Kidney epithelial cell (primary cell): ENCODE results near the gene DNAJA4. TPM values are rescaled to one million over a fixed set of nuclear protein-coding genes. Genes with fewer than 3 reads are reported as not detected.

ENCODE experiments used
- DNase-seq: peaks from one replicate; pipeline ENCODE4 v3.0.0-alpha.2; 2010; ENCODE audit warnings: low read depth
- H3K27me3 ChIP-seq: 2 replicates; pipeline ENCODE4 v1.6.0; 2011; ENCODE audit warnings: low read length; ENCODE audit not compliant: control insufficient read depth, insufficient read depth
- H3K36me3 ChIP-seq: 2 replicates; pipeline ENCODE4 v1.5.1; 2011; ENCODE audit warnings: low read length; ENCODE audit not compliant: control insufficient read depth, insufficient read depth
- H3K4me3 ChIP-seq: 2 replicates; pipeline ENCODE4 v1.5.1; 2011; ENCODE audit warnings: low read depth, mild to moderate bottlenecking, control low read depth, low read length
- total RNA-seq: library from RNA; depleted of rRNA; stranded (reverse); fragments of >200 nt; gene quantifications from 2 replicates; pipeline ENCODE4 v1.2.3, GENCODE V29; 2015
- TF ChIP-seq, protein P1 (sequence below): IDR thresholded peaks from 2 replicates; pipeline ENCODE4 v1.5.1; 2011; ENCODE audit warnings: mild to moderate bottlenecking, moderate library complexity, low read length, control low read depth, inconsistent platforms; ENCODE audit not compliant: insufficient read depth, poor library complexity, severe bottlenecking

DNAJA4 gene
- total RNA-seq, 1 donor from 2014 or later = 11.0 TPM

DNA sequence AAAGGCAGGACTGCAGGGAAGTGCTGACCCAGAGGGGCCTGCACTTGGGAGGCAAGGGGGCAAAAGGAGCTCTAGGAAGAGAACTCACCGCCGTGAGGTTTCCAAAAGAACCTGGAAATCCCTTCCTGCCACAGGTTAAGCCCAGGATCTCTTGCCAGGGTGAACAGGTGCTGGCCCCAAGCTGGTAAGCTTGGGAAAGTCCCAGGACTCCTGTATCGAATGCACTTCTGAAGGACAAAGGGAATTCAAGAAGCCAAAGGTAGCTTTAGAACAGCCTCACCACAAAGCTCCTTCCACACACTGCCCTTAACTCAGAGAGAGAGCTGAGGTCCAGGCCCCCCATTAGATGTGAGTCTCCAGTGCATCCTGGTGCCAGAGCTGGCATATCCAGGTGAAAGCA is 46.9 kb downstream of the DNAJA4 start:
- H3K36me3 ChIP-seq = no peaks in the 10 kb centered on the region
- no peak for DNase-seq
- H3K27me3 ChIP-seq = peaks cover 3% of the 10 kb centered on the region
- TF ChIP-seq, protein P1, sequence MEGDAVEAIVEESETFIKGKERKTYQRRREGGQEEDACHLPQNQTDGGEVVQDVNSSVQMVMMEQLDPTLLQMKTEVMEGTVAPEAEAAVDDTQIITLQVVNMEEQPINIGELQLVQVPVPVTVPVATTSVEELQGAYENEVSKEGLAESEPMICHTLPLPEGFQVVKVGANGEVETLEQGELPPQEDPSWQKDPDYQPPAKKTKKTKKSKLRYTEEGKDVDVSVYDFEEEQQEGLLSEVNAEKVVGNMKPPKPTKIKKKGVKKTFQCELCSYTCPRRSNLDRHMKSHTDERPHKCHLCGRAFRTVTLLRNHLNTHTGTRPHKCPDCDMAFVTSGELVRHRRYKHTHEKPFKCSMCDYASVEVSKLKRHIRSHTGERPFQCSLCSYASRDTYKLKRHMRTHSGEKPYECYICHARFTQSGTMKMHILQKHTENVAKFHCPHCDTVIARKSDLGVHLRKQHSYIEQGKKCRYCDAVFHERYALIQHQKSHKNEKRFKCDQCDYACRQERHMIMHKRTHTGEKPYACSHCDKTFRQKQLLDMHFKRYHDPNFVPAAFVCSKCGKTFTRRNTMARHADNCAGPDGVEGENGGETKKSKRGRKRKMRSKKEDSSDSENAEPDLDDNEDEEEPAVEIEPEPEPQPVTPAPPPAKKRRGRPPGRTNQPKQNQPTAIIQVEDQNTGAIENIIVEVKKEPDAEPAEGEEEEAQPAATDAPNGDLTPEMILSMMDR = no peak
- no peak overlapping the region for H3K4me3 ChIP-seq

DNA sequence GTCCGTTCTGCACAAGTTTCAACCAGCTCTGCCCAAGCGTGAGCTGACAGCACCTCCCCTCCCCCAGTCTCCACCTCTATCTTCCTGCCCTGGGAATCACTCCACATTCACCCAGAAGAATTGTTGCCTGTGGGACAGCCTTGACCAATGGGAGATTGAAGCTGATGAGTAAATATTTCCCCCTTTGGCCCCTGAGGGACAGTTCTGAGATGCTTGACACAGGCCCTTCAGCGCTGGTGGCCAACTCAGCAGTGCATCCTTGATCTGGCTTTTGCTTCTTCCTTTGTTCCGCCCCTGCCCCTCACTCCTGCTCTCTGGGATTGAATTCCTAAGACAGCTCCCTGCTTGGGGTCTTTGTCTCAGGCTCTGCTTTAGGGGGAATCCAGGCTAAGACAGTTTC is 48.2 kb downstream of the DNAJA4 start:
- Histone ChIP-seq H3K36me3 (no peaks in the 10 kb centered on the region), H3K4me3 (no peak overlapping the region), H3K27me3 (peaks cover 3% of the 10 kb centered on the region)
- TF ChIP-seq, protein P1 = no peak
- DNase-seq = no peak

DNA sequence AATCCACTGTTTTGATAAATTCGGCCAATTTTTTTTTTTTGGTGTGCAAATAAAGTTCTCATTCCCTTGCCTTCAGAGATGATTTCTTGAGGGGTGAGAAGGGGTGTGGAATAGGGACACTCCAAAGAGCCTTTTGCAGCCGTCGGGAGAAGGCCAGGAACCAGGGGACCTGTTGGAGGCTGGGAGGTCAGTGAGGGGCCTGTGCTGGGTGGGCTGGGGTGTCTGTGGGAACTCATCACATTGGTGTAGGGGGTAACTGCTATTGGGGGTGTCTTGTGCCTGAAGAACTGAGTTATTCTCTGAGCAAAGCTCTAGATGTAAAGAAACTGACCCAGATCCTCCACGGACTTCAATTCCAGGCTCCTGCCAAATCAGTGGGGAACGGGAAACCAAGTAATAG is 48.6 kb downstream of the DNAJA4 start:
- no peak overlapping the region for H3K4me3 ChIP-seq
- H3K36me3 ChIP-seq = no peaks in the 10 kb centered on the region
- TF ChIP-seq, protein P1 = no peak
- H3K27me3 ChIP-seq = peaks cover 3% of the 10 kb centered on the region
- DNase-seq = no peak

DNA sequence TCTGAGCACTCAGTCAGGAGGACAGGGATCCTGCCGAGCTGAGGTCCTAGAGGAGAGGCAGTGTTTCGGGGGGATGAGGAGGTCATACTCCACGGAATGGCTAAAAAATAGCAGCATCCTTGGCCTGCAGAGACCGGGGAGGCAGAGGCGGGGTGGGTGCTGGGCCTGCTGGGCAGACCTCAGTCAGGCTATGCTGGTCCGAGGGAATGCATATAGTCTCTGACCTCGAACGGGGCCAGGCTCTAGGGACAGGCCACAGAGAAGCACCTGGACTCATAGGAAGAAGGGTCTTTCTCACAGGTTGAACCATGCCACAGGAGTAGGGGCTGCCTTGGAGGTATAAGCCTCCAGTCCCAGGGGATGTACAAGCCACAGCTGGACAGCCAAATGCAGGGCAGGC is 49.0 kb downstream of the DNAJA4 start:
- no peak for DNase-seq
- H3K36me3 ChIP-seq = no peaks in the 10 kb centered on the region
- peaks cover 3% of the 10 kb centered on the region for H3K27me3 ChIP-seq
- no peak overlapping the region for H3K4me3 ChIP-seq
- TF ChIP-seq, protein P1 = no peak

DNA sequence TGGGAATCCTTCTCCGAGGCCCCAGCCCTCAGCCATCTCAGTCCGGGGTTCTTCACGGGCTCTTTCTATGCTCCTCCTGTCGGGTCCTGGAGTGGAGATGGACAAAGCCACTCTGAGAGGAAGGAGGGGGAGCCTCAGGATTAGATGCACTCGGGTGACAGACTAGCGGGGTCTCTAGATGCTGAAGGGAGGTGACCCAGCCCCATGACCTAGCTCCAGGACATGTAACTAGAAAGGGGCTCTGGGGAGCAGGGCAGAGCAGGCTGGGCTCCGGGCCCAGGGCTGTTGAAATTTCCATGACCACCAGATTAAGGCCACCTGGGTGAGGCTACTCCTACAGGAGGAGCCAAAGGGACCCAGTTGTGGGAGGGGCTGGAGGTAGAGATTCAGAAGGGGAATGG is 49.8 kb downstream of the DNAJA4 start:
- DNase-seq = no peak
- no peak overlapping the region for H3K4me3 ChIP-seq
- H3K27me3 ChIP-seq = peaks cover 3% of the 10 kb centered on the region
- no peaks in the 10 kb centered on the region for H3K36me3 ChIP-seq
- TF ChIP-seq, protein P1 = no peak

DNA sequence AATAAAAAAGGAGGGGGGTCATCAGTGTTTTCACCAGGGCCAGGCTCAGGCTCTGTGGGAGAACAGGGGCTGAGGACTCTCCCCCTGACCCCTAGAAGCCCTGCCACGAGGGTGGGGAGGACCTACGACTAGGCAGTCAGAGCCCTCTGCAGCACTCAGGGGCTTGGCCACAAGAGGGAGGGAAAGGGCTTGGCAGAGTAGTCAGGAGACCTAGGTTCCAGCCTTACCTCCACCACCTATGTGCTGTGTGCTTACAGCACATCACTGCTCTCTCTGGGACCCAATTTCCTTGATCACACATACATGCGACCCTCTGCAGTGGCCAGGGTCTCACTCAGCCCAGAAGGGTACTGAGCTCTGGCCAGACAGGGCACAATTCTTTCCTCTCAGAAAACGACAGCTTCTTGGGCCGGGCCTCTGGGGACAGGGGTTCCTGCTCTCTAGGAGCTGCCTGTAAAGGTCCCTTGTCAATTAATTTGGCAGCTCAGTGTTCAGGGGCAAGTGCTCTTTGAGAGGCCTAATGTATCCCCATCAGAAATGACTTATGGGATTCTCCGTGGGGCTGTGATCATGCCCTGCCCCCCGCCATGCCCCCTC is 51.4 kb downstream of the DNAJA4 start:
- H3K36me3 ChIP-seq = no peaks in the 10 kb centered on the region

More for the DNA sequence above, 51.4 kb downstream of the DNAJA4 start:
- Histone ChIP-seq H3K27me3 (peaks cover 3% of the 10 kb centered on the region), H3K4me3 (no peak overlapping the region)
- DNase-seq = no peak
- TF ChIP-seq, protein P1 = no peak
